Daoy (cell line): ENCODE measurements around the gene SLIT3. TPM values are rescaled to one million over a fixed set of nuclear protein-coding genes. Genes with fewer than 3 reads are reported as not detected.

Experiments
- DNase-seq: peaks from one replicate; pipeline ENCODE4 v3.0.0-alpha.2; 2015; ENCODE audit warnings: low read depth
- total RNA-seq: library from RNA; depleted of rRNA; stranded (reverse); fragments of >200 nt; shearing (Covaris generic); gene quantifications from 2 replicates; pipeline ENCODE4 v1.2.3, GENCODE V29; 2014

The SLIT3 gene
- total RNA-seq, 1 experiment from 2014 or later: 3.5 TPM

DNA sequence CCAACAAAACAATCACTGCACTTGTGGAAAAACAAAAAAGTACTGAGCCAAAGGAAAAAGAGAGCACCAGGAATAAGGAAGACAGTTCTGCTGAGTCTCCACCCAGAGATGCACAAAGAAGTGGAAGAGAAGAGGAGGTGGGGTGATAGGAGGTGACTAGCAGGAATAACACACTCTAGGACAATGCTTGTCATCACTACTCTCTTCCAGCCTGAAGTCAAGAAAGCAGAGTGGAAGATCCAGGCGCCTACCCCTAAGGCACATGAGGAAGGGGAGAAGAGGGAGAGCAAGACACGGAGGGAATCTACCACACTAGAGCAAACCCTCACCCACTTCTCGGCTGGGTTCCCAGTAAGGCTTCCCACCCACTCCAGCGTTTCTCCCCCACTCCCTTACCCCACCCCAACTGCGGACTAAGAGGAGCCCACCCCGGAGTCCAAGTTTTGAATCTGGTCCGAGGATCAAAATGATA, 1.7 kb downstream of the SLIT3 start:
- DNase-seq: peak; percentile 35

DNA sequence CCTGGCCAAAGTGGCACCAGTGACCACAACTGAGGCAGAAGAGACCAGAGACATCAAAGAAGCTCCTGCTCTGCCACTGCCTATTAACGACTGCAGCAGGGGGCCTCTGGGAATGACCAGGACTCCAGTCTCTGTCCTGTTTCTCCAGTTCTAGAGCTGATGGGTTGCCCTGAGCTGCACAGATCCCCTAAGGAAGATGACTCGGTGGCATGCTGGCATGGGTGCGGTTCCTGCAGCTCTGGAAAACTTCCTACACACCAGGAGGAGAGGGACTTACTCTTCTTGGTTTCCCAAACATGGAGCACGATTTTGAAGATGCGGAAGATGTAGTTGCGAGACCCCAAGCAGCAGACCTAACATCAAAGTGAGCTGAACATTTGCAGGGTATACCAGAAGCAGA, 2.7 kb downstream of the SLIT3 start:
- no peak for DNase-seq

DNA sequence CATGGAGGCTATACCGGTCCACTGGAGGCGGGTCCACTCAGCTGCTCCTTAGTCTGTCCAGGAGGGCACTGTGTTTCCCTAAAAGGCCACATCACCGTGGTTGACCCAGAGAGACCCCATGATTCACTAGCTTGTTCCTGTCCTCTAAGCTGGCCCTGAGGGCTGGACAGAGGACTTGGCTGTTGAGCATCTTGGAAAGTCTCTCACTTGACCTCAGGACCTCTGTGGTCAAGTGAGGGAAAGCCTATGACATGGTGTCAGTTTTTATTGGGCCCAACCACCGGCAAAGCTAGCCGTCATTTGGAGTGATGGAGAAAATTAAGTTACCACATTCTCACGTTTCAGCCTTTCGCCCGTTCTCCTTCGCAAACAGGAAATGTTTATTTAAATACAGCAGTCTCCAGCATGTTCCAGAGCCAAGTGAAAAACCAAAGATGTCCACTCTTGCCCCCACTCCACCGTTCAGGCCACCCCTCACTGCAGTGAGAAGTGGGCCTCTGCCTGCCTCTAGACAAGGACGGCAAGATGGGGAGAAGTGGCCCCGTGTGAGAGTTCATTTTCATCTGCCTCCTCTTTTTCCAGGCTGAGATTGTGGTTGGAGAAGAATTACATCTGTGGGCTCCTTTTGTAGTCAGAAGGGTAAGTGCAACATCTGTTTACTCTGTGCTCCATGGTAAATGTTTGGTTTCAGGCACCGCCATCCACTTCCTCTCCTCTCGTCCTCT, 4.4 kb downstream of the SLIT3 start:
- peak; percentile 28 for DNase-seq

DNA sequence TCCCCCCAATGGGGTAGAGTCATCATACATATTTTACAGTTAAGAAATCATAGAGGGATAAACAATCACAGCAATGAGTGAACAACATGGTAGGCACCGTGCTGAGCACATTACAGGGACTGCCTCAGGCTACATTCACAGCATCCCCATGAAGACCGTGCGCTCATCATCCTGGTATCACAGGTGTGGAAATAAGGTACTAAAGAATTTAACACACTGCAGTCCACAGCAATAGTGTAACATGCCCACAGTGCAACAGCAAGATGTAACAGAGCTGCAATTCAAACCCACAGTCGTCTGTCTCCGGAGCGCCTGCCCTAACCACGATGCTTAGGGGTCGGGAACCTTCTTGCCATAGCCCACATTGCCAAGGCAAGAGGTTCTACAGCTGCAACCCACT, 5.6 kb downstream of the SLIT3 start:
- no peak for DNase-seq

DNA sequence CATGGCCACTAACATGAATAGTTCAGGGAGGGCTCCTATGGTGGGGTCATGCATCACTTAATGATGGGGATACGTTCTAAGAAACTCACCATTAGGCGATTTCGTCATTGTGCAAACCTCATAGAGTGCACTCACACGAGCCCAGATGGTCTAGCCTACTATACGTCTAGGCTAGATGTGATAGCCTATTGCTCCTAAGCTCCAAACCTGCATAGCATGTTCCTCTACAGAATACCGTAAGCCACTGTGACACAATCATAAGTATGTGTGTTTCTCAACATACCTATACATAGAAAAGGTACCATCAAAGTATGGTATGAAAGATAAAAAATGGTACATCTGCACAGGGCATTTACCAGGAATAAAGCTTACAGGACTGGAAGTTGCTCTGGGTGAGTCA, 6.3 kb downstream of the SLIT3 start:
- no peak for DNase-seq

DNA sequence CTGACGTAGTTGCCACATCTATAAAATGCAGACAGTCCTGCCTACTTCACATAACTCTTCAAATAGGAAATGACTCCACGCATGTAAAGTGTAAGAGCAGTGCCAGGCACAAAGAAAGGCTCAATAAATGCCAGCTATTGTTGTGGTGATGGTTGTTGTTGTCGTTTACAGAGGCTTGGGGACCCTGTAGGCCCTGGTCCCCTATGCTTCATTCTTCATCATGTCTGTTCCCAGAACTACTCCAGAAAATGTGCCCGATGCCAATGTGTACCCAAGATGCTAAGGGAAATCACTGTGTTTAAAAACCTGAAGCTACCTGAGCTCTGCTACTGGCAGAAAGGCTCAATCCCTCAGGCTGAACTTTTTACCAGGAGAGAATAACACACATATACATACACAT, 9.1 kb downstream of the SLIT3 start:
- no peak for DNase-seq

DNA sequence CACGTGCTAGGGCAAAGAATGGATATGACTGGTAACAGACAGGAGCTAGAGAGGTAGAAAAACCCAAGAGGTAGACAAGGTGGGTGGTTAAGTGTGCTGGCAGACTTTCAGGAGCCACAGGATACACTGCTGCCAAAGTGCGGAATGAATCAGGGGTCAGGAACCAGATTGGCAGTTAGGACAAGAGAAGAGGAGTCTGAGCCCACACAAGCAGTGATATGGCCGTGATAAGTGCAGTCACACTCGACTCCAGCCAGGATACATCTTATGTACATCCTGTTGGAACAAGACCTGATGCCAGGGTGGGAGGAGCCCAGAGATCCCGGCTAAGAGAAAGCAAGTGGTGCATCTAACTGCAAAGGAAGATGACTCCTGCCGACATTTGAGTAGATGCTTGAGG, 10.0 kb downstream of the SLIT3 start:
- peak; percentile 62 for DNase-seq

DNA sequence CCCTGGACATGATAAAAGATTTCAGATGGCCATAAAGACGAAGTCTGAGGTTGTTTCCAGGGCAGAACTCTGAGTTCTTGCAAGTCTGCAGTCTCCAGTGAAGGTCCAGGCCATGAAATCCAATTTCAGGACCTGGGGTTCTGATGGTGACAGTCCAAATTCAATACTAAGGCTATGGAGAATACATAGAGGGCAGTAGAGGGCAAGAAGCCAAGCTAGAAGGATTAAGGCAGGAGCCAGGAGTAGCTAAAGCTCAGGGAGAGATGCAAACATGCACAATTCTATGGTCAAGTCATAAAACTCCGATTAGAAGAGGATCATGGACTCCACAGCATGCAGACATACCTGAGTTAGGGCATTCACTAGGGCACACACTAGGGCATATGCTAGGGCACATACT, 11.4 kb downstream of the SLIT3 start:
- no peak for DNase-seq

DNA sequence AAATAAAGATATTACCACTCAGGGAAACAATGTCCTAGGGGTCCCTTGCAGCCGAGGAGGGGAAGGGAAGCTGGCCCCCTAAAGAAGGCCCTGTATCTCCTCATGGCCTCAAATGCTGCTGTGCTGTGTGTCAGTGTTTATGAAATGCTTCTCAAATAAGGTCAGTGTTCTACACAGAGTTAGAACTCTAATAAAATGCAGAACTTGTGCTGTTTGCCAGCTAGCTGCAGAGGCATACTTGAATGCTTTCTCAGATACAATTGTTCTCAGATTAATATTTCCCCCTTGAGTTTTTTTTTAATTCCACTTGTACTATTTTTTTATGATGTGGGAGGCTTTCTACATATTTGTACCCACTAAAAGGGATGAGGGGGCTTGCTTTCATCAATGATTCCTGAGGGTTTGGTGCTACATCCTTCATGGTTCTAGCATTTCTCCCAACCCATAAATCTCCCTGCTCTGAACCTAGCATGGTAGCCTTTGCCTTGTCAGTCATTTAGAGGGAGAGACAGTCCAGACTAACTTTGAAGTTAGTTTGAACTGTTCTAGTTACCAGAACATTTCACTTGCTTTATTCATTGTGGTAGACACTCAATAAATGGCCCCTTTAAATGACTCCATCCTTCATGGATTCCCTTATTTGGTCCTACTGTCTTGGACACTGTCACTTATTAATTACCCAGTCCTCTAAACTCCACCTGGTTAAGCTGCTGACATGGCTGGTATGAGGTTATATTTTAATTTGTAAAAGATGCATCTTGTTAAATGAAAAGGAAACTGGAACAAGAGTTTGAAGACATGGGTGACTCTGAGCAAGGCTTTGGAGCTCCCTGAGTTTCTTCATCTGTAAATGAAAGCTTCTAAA, 12.6 kb downstream of the SLIT3 start:
- no peak for DNase-seq

DNA sequence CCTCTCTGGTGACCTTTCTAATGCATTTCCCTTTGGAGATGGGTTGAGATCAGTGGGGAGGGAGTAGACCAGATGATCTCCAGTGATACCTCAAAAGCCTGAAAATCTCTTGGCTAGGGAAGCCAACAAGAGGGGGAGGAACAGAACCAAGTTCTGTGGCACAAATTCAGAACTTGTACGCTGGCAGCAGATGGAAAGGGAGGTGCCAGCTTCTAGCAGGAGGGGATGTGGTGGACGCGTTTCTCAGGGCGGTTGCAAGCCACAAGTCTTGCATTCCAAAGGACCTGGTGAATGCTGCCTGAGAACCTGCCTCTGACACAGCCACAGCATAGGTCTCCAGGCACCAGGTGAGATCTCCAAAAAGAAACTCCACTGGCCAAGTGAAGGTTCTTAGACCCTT, 13.4 kb downstream of the SLIT3 start:
- no peak for DNase-seq

DNA sequence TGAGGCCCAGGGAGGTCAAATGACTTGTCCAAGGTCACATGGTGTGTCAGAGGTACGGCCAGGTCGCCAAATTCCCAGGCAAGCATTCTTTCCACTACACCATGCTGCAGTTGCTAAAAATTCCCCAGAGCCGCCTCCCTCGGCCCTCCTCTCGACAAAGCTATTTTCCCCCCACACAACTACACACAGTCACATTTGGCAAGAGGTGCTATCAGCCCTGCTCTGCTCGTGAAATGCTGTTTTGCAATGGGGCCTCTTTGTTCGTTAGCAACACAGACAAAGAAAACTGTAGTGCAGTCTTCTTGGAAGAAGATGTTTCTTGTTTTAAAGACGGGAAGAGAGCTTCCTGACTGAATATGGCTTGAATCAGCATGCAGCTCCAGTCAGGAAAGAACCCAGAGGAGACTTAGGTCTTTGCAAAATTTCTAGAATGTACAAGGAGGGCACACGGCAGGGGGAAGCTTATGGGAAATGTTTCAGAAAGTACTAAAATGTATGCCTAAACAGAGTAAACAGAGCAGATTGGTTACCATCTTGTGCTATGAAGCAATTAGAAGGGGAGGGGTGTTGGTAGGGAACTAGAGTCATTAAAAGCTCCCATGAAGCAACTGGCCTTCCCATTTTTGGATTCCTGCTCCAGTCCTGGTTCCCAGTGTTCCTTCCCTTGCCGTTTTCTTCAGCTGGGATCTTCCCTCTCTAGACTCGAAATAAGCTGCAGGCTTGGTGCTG, 14.2 kb downstream of the SLIT3 start:
- no peak for DNase-seq

DNA sequence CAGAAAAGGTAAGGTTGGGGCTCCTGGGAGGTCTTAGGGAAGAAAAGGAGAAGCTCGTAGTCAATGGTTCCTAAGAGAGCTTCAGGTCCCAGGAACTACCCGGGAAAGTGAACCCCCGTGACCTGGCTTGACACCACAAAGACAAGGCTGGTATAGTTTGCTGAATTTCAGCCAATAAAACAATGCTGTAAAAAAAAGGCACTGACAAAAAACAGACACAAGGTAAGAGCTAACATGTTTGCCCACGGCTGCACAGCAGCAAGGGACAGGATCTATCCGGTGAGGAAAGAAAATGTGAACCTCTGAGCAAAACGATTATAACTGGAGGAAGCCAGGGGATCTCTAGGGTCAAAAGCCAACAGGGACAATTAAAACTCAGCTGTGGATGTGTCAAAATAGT, 17.1 kb downstream of the SLIT3 start:
- DNase-seq: no peak

DNA sequence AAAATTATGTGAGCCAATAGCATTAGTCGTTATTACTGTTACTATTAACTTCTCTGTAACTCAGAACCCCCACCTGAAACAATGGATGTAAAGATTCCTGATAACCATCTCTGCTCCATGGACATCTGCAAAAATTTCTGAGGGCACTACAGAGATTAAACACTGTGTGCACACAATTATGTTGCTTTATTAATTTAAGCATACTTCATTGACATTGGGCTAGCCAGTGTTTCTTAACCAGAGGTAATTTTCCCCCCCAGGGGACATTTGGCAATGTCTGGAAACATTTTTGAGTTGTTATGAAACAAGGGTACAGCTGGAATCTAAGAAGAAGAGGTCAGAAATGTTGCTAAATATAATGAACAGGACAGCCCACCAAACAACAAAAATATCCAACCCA, 19.3 kb downstream of the SLIT3 start:
- no peak for DNase-seq

DNA sequence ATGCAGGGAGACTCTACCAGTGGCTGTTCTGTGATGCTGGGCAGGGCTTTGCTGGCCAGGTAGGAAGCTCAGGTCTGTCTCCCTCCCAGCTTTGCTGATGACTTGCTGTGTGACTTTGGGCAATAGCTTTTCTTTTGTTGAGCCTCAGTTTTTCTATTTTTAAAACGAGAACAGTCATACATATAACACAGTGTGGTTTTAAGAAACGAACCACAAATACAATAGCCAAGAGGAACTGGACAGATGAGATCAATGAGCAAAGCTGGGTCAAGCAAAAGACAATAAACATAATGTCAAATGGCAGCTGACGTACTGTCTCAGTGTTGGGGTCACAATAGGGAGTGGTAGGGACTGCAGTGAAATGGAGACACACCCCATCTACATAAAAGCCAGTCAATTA, 20.2 kb downstream of the SLIT3 start:
- no peak for DNase-seq

DNA sequence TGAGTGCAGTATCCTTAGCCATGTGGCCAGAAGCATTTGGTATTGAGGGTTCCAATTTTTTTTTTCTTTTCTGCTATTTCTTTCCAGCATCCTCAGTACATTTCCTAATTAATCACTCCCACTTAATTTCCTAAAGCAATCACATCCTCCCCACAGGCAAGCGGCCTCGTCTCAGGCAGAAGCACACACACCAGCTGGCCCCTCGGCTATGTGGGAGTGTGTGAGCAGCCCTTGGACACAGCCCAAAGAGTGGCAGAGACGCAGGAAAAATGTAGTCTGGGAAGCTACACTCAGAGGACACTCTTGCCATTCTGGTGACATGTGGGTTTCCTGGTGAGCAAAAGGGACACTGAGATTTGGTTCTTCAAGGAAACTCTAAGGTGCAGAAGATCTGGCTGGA, 20.7 kb downstream of the SLIT3 start:
- DNase-seq: no peak

DNA sequence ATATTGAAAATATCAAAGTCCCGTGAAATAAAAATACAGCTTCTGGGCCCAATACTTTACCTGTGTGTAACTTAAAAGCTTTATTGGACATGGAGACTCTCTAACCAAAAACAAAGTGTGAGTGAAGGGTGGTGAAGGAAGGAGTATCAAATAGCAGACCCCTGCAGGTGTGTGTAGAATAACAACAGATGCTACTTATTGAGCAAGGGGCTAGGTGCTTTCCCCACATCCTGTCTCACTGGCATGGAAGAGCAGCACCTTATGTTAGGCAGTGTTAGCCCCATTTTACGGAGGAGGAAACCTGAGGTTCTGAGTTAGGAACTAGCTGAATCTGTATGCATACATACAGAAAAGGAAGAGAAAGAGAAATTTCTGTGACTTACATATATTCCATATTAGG, 21.8 kb downstream of the SLIT3 start:
- no peak for DNase-seq

DNA sequence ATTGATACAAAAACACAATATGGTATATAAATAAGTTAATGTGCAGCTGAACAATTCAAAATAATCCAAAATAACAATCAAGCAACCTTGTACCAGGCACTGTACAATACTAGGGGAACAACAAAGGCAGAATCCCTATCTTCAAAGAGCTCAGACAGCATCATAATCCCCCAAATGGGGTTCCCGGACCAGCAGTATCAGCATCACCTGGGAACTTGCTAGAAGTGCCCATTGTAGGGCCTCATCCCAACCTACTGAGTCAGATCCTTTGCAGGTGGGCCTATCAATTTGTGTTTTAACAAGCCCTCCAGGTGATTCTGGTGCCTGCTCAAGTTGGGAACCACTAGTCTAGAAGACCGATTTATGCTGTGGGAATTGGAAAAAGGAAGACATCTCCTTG, 27.1 kb downstream of the SLIT3 start:
- DNase-seq: no peak

DNA sequence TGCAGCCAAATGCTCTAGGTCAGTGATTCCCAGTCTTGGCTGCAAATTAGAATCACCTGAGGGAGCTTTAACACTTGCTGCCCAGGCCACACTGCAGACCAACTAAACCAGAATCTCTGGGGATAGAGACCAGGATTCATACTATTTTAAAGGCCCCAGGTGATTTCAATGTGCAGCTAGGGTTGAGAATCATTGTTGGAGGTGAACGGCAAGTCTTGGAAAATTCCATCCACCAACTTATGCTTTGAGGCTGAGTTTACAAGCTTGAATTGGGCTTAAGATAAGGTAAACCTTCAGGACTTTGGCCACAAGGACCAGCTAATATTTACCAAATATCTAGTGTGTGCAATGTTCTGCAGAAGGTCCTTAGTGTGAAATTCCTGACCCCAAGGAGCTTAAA, 27.5 kb downstream of the SLIT3 start:
- DNase-seq: no peak

DNA sequence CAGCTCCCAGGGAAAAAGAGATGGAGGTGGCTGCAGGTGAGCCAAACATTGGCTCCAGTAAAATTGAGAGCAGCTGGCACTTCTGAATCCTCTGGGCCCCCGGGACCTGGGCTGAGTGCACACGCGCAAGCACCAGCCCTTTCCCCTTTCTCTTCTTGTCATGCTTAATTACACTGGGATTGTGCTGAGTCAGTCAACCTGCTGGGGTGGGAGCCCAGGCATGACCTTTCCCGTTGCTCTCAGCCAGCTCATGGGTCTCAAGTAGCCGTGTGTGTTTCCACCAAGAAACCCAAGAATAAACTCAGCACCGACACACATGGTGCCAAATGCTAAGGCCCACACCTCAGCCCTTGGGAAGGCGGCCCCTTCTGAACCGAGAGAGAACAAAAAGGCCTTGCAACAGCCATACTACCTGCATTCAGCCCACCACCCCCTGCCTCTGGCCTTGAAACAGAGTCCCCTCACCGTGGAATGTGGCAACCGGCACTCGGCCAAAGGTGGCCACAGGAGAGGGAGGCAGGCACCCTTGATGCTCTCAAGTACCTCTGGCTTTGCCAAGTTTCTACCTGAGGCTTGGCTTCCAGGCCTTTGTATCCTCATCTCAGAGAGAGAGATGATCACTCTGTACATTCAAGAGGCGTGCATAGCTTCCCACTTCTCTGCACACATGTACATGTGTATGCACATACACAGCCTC, 28.1 kb downstream of the SLIT3 start:
- peak; percentile 55 for DNase-seq

DNA sequence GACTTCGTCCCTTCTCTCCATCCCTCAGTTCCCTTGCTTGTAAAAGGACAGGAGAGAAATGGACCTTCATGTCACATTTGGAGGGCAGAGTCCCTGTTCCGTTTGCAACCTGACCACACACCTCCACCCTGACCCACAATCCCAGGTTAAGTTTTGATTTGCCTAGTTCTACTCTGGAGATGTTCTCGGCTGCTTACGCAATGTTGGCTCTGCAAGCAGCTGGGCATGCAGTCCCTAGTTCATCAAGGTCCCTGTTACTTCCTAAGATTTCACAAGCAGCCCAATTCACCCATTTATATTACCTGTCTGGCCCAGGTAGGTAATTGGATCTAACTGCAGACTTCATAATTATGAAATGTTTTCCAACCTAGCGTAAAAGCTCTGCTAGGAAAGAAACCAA, 28.8 kb downstream of the SLIT3 start:
- DNase-seq: no peak

DNA sequence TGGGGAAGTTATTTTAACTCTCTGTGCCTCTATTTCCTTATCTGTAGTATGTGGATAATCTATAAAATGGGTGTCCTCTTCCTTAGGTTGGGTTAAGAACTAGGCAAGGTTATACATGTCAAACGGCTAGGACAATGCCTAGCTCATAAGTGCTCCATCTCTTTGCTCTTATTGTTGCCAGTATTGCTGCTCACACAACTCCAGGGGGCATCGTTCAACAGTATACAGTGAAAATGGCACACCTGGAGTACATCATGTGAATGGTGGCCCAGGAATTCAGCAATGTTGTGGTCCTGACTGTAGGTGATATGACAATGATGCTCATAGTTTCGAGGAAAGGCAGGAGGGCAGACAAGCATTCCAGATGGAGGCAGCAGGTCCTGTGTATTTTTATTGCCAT, 30.1 kb downstream of the SLIT3 start:
- no peak for DNase-seq

DNA sequence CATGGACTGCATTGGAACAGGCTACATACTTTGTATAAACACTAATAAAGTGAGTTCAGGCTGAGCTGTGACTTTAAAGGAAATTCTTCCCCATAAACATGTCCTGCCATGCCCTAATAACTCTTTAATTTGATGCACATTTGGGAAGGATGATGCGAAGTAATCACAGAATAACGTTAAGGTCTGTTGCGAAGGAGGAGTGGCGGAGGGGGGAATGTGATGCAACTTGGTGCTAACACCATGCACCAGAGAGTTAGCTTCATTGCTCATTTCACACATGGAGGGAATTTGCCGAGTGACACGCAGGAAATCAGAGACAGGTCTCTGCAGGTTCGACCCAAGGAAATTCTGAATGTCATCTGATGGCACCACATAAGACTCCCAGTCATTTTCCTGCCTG, 32.9 kb downstream of the SLIT3 start:
- no peak for DNase-seq
